Measurements from ENCODE around the gene TEAD1.

TEAD1 gene

GRCh38 chr11:12707500-12707880 lies 33.3 kb downstream of the TEAD1 start:
- TF ChIP-seq, protein P1, sequence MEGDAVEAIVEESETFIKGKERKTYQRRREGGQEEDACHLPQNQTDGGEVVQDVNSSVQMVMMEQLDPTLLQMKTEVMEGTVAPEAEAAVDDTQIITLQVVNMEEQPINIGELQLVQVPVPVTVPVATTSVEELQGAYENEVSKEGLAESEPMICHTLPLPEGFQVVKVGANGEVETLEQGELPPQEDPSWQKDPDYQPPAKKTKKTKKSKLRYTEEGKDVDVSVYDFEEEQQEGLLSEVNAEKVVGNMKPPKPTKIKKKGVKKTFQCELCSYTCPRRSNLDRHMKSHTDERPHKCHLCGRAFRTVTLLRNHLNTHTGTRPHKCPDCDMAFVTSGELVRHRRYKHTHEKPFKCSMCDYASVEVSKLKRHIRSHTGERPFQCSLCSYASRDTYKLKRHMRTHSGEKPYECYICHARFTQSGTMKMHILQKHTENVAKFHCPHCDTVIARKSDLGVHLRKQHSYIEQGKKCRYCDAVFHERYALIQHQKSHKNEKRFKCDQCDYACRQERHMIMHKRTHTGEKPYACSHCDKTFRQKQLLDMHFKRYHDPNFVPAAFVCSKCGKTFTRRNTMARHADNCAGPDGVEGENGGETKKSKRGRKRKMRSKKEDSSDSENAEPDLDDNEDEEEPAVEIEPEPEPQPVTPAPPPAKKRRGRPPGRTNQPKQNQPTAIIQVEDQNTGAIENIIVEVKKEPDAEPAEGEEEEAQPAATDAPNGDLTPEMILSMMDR (IDR thresholded peaks at IDR 0.05; ENCODE audit: control insufficient read depth, insufficient read depth, low read depth, low read length, missing control alignments), result no peak
- no peak for DNase-seq (ENCODE audit: low read depth)
- H3K4me3 ChIP-seq (ENCODE audit: control insufficient read depth, low read depth, low read length), result no peak overlapping the region

- no peak overlapping the region for H3K4me3 ChIP-seq (ENCODE audit: control insufficient read depth, low read depth, low read length)
- no peak for DNase-seq (ENCODE audit: low read depth)
- TF ChIP-seq, protein P1 (IDR thresholded peaks at IDR 0.05; ENCODE audit: control insufficient read depth, insufficient read depth, low read depth, low read length, missing control alignments), result no peak
Observed at GRCh38 chr11:12711496-12711895, 37.3 kb downstream of the TEAD1 start.

- TF ChIP-seq, protein P1 (IDR thresholded peaks at IDR 0.05; ENCODE audit: control insufficient read depth, insufficient read depth, low read depth, low read length, missing control alignments), result no peak
- no peak for DNase-seq (ENCODE audit: low read depth)
- H3K4me3 ChIP-seq (ENCODE audit: control insufficient read depth, low read depth, low read length), result no peak overlapping the region
Observed at GRCh38 chr11:12712132-12712531, 37.9 kb downstream of the TEAD1 start.

GRCh38 chr11:12715131-12715530 lies 40.9 kb downstream of the TEAD1 start:
- no peak overlapping the region for H3K4me3 ChIP-seq (ENCODE audit: control insufficient read depth, low read depth, low read length)
- TF ChIP-seq, protein P1 (IDR thresholded peaks at IDR 0.05; ENCODE audit: control insufficient read depth, insufficient read depth, low read depth, low read length, missing control alignments), result no peak
- DNase-seq (ENCODE audit: low read depth), result no peak

DNA sequence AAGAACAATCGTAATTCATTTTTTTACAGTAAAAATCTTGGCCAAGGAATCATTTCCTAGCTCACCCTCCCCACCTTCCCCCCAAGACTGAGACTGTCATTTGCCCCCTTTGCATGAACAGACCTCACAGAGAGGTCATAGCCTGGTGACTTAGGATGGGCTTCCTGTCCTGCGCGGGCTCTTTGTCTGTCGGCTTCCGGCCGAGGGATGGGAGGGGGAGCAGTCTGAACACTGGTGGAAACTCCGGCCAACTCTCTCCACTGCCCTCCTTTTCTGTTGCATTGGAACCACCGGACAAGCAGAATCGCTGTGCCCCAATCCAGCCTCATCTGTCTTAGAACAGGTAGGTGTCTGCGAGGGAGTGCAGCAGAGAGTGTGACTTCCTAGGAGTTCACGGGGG lies 41.7 kb downstream of the TEAD1 start:
- TF ChIP-seq, protein P1 (IDR thresholded peaks at IDR 0.05; ENCODE audit: control insufficient read depth, insufficient read depth, low read depth, low read length, missing control alignments), result no peak
- DNase-seq (ENCODE audit: low read depth), result no peak
- H3K4me3 ChIP-seq (ENCODE audit: control insufficient read depth, low read depth, low read length), result no peak overlapping the region

DNA sequence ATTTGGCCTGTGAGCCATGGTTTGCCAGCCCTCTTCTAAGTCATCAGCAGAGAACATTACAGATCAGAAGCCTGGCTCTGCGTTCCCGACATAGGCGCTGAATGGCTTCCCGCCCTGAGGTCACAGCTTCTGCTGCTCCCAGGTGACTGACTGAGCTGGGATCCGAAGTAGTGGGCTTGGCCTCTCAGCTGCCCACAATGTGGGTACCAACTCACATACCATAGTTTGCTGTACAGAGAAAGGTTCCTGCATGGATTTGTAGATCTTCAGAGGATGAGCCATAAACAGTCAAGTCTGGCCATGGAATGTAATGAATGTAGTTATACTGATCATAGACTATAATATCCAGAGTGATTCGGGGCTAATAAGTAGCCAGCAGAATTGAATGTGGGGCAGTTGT lies 42.6 kb downstream of the TEAD1 start:
- H3K4me3 ChIP-seq (ENCODE audit: control insufficient read depth, low read depth, low read length), result no peak overlapping the region
- no peak for DNase-seq (ENCODE audit: low read depth)
- TF ChIP-seq, protein P1 (IDR thresholded peaks at IDR 0.05; ENCODE audit: control insufficient read depth, insufficient read depth, low read depth, low read length, missing control alignments), result no peak

GRCh38 chr11:12717851-12718291 lies 43.6 kb downstream of the TEAD1 start:
- no peak for DNase-seq (ENCODE audit: low read depth)
- TF ChIP-seq, protein P1 (IDR thresholded peaks at IDR 0.05; ENCODE audit: control insufficient read depth, insufficient read depth, low read depth, low read length, missing control alignments), result no peak

More at GRCh38 chr11:12717851-12718291, 43.6 kb downstream of the TEAD1 start:
- no peak overlapping the region for H3K4me3 ChIP-seq (ENCODE audit: control insufficient read depth, low read depth, low read length)
